WTC11 (cell line): ENCODE data around the gene CMC2. TPM values are rescaled to one million over a fixed set of nuclear protein-coding genes. Genes with fewer than 3 reads are reported as not detected.

Experiments
- ATAC-seq: fragments of 200-7000 bp; cut with Tn5 transposase; 2 replicates; pipeline ENCODE4 v1.10.0; 2021; ENCODE audit warnings: mild to moderate bottlenecking, moderate library complexity
- CTCF ChIA-PET: fragments of 300-600 bp; sonication (Branson Sonifier 250); formaldehyde crosslinking; loops from one replicate; lab custom pipeline; 2021; ENCODE audit warnings: antibody characterized with exemption; lab: Charles Lee
- POLR2A ChIA-PET: fragments of 350-600 bp; sonication (Branson Sonifier 250); formaldehyde crosslinking; loops from one replicate; lab custom pipeline; 2021; ENCODE audit warnings: antibody characterized with exemption; lab: Charles Lee
- DNase-seq: peaks from one replicate; pipeline ENCODE4 v3.0.0; 2021; ENCODE audit warnings: low spot score
- H3K27ac Mint-ChIP-seq: 2 replicates; pipeline ENCODE4 v1.8.0; 2021; ENCODE audit warnings: mixed read lengths
- H3K27me3 Mint-ChIP-seq: 2 replicates; pipeline ENCODE4 v1.8.0; 2021; ENCODE audit warnings: low read depth, mild to moderate bottlenecking, moderate library complexity, mixed read lengths
- H3K36me3 Mint-ChIP-seq: 2 replicates; pipeline ENCODE4 v1.8.0; 2021; ENCODE audit warnings: mixed read lengths
- H3K4me1 Mint-ChIP-seq: 2 replicates; pipeline ENCODE4 v1.8.0; 2022; ENCODE audit warnings: mixed read lengths
- H3K4me3 Mint-ChIP-seq: 2 replicates; pipeline ENCODE4 v1.8.0; 2021; ENCODE audit warnings: mild to moderate bottlenecking, moderate library complexity, mixed read lengths
- H3K9me3 Mint-ChIP-seq: 2 replicates; pipeline ENCODE4 v1.8.0; 2021; ENCODE audit warnings: mixed read lengths
- CREM ChIP-seq: sonication (generic); formaldehyde crosslinking; IDR thresholded peaks from 2 replicates; pipeline ENCODE4 v1.8.1; 2022; ENCODE audit warnings: mild to moderate bottlenecking, missing genetic modification reagents, moderate library complexity
- ELF4 ChIP-seq: sonication (generic); formaldehyde crosslinking; IDR thresholded peaks from 2 replicates; pipeline ENCODE4 v1.8.1; 2022; ENCODE audit warnings: low read depth, mild to moderate bottlenecking, moderate library complexity, missing genetic modification reagents
- FOXP1 ChIP-seq: sonication (generic); formaldehyde crosslinking; IDR thresholded peaks from 2 replicates; pipeline ENCODE4 v1.8.0; 2022; ENCODE audit warnings: missing genetic modification reagents, mild to moderate bottlenecking, moderate library complexity, borderline replicate concordance
- MLX ChIP-seq: sonication (generic); formaldehyde crosslinking; IDR thresholded peaks from 2 replicates; pipeline ENCODE4 v1.8.1; 2023; ENCODE audit warnings: mild to moderate bottlenecking, missing genetic modification reagents, moderate library complexity
- MYBL2 ChIP-seq: sonication (generic); formaldehyde crosslinking; IDR thresholded peaks from 2 replicates; pipeline ENCODE4 v1.8.1; 2023; ENCODE audit warnings: mild to moderate bottlenecking, moderate library complexity, missing genetic modification reagents
- NFATC4 ChIP-seq: fragments of 250-450 bp; sonication (Bioruptor Pico); IDR thresholded peaks from 2 replicates; pipeline ENCODE4 v1.9.0; 2021; ENCODE audit warnings: mild to moderate bottlenecking
- OVOL2 ChIP-seq: fragments of 250-450 bp; sonication (Bioruptor Pico); IDR thresholded peaks from 2 replicates; pipeline ENCODE4 v1.9.0; 2021; ENCODE audit warnings: mild to moderate bottlenecking, borderline replicate concordance
- PREB ChIP-seq: sonication (generic); formaldehyde crosslinking; IDR thresholded peaks from 2 replicates; pipeline ENCODE4 v1.8.1; 2022; ENCODE audit warnings: mild to moderate bottlenecking, missing genetic modification reagents, moderate library complexity, borderline replicate concordance
- SMAD4 ChIP-seq: sonication (generic); formaldehyde crosslinking; IDR thresholded peaks from 2 replicates; pipeline ENCODE4 v1.8.0; 2022; ENCODE audit warnings: mild to moderate bottlenecking, missing genetic modification reagents
- STAT6 ChIP-seq: sonication (generic); formaldehyde crosslinking; conservative IDR thresholded peaks from 2 replicates; pipeline ENCODE4 v1.8.1; 2023; ENCODE audit warnings: mild to moderate bottlenecking, low read depth, missing genetic modification reagents, moderate library complexity
- USF2 ChIP-seq: sonication (generic); formaldehyde crosslinking; IDR thresholded peaks from 2 replicates; pipeline ENCODE4 v1.8.1; 2023; ENCODE audit warnings: mild to moderate bottlenecking, missing genetic modification reagents, moderate library complexity
- ZNF121 ChIP-seq: sonication (generic); formaldehyde crosslinking; IDR thresholded peaks from 2 replicates; pipeline ENCODE4 v1.8.0; 2023; ENCODE audit warnings: missing genetic modification reagents
- ZNF138 ChIP-seq: sonication (generic); formaldehyde crosslinking; conservative IDR thresholded peaks from 2 replicates; pipeline ENCODE4 v1.8.1; 2022; ENCODE audit warnings: mild to moderate bottlenecking, moderate library complexity, missing genetic modification reagents
- ZNF219 ChIP-seq: sonication (generic); formaldehyde crosslinking; IDR thresholded peaks from 2 replicates; pipeline ENCODE4 v1.8.0; 2023; ENCODE audit warnings: missing genetic modification reagents, mild to moderate bottlenecking, borderline replicate concordance
- ZNF232 ChIP-seq: sonication (generic); formaldehyde crosslinking; IDR thresholded peaks from 2 replicates; pipeline ENCODE4 v1.8.0; 2022; ENCODE audit warnings: mild to moderate bottlenecking, missing genetic modification reagents
- total RNA-seq: library from RNA; stranded (reverse); gene quantifications from 3 replicates; pipeline ENCODE4 v1.2.3, GENCODE V29; 2021
- TF ChIP-seq, protein P1 (sequence below): sonication (generic); formaldehyde crosslinking; IDR thresholded peaks from 2 replicates; pipeline ENCODE4 v1.8.0; 2023; ENCODE audit warnings: mild to moderate bottlenecking, missing genetic modification reagents
- TF ChIP-seq, protein P2 (sequence below): fragments of 250-450 bp; sonication (Bioruptor Pico); IDR thresholded peaks from 2 replicates; pipeline ENCODE4 v2.1.2; 2022; ENCODE audit warnings: mild to moderate bottlenecking, moderate library complexity
- TF ChIP-seq, protein P3 (sequence below): sonication (generic); formaldehyde crosslinking; IDR thresholded peaks from 2 replicates; pipeline ENCODE4 v1.8.1; 2023; ENCODE audit warnings: mild to moderate bottlenecking, moderate library complexity, missing genetic modification reagents

CMC2 gene
- total RNA-seq, 1 experiment from 2014 or later, result 78.9 TPM

GRCh38 chr16:81000873-81001272 is 5.8 kb downstream of the CMC2 start:
- POLR2A ChIA-PET, result no interaction called here

GRCh38 chr16:80997964-80998620 is 8.6 kb downstream of the CMC2 start:
- ATAC-seq (no peak), DNase-seq (no peak)
- H3K4me1 Mint-ChIP-seq, result peaks cover 9% of the 10 kb centered on the region
- ChIA-PET CTCF (interaction anchor here (0.5 to 1.0 kb wide), 2 partner anchors 38 to 78 kb away, joined by 3 to 6 read pairs; no protein-coding TSS in a partner anchor), POLR2A (interaction anchor here (0.6 to 0.7 kb wide), 3 partner anchors 58 to 475 kb away, joined by 3 to 6 read pairs (median 4); no protein-coding TSS in a partner anchor)
- H3K36me3 Mint-ChIP-seq, result peaks cover 9% of the 10 kb centered on the region
- H3K27me3 Mint-ChIP-seq, result no peaks in the 10 kb centered on the region
- H3K27ac Mint-ChIP-seq, result no peak overlapping the region
- peaks cover 17% of the 10 kb centered on the region for H3K9me3 Mint-ChIP-seq
- TF ChIP-seq ZNF121 (peak; percentile 60; the same call in 1 of the 2 replicates), MLX (CRISPR knock-in tag) (no peak), SMAD4 (CRISPR knock-in tag) (no peak), ZNF232 (no peak), CREM (CRISPR knock-in tag) (no peak)
- no peak overlapping the region for H3K4me3 Mint-ChIP-seq

More at GRCh38 chr16:81000873-81001272, 5.8 kb downstream of the CMC2 start:
- Mint-ChIP-seq H3K4me3 (no peak overlapping the region), H3K36me3 (peaks cover 9% of the 10 kb centered on the region), H3K27ac (no peak overlapping the region), H3K9me3 (peaks cover 17% of the 10 kb centered on the region), H3K27me3 (no peaks in the 10 kb centered on the region), H3K4me1 (peaks cover 21% of the 10 kb centered on the region)
- TF ChIP-seq NFATC4 (CRISPR knock-in tag), result no peak
- TF ChIP-seq, protein P1, sequence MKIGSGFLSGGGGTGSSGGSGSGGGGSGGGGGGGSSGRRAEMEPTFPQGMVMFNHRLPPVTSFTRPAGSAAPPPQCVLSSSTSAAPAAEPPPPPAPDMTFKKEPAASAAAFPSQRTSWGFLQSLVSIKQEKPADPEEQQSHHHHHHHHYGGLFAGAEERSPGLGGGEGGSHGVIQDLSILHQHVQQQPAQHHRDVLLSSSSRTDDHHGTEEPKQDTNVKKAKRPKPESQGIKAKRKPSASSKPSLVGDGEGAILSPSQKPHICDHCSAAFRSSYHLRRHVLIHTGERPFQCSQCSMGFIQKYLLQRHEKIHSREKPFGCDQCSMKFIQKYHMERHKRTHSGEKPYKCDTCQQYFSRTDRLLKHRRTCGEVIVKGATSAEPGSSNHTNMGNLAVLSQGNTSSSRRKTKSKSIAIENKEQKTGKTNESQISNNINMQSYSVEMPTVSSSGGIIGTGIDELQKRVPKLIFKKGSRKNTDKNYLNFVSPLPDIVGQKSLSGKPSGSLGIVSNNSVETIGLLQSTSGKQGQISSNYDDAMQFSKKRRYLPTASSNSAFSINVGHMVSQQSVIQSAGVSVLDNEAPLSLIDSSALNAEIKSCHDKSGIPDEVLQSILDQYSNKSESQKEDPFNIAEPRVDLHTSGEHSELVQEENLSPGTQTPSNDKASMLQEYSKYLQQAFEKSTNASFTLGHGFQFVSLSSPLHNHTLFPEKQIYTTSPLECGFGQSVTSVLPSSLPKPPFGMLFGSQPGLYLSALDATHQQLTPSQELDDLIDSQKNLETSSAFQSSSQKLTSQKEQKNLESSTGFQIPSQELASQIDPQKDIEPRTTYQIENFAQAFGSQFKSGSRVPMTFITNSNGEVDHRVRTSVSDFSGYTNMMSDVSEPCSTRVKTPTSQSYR (CRISPR knock-in tag), result no peak
- TF ChIP-seq STAT6 (CRISPR knock-in tag), result no peak
- TF ChIP-seq FOXP1 (CRISPR knock-in tag), result no peak
- TF ChIP-seq CREM (CRISPR knock-in tag), result no peak
- DNase-seq (no peak), ATAC-seq (no peak)
- CTCF ChIA-PET, result no interaction called here

GRCh38 chr16:80997139-80997798 is 9.4 kb downstream of the CMC2 start:
- peaks cover 17% of the 10 kb centered on the region for H3K9me3 Mint-ChIP-seq
- CTCF ChIA-PET, result interaction anchor here (1.0 kb wide), 1 partner anchor 39 kb away, joined by 3 read pairs; no protein-coding TSS in a partner anchor
- peak overlapping the region; percentile 1; the same call in 1 of the 2 replicates for H3K27ac Mint-ChIP-seq
- H3K4me3 Mint-ChIP-seq, result no peak overlapping the region
- no peaks in the 10 kb centered on the region for H3K27me3 Mint-ChIP-seq
- peaks cover 9% of the 10 kb centered on the region for H3K36me3 Mint-ChIP-seq
- TF ChIP-seq PREB (CRISPR knock-in tag) (no peak), MYBL2 (CRISPR knock-in tag) (no peak), ELF4 (CRISPR knock-in tag) (no peak), ZNF219 (CRISPR knock-in tag) (no peak), OVOL2 (CRISPR knock-in tag) (no peak), ZNF138 (CRISPR knock-in tag) (no peak), USF2 (CRISPR knock-in tag) (no peak)
- TF ChIP-seq, protein P2, sequence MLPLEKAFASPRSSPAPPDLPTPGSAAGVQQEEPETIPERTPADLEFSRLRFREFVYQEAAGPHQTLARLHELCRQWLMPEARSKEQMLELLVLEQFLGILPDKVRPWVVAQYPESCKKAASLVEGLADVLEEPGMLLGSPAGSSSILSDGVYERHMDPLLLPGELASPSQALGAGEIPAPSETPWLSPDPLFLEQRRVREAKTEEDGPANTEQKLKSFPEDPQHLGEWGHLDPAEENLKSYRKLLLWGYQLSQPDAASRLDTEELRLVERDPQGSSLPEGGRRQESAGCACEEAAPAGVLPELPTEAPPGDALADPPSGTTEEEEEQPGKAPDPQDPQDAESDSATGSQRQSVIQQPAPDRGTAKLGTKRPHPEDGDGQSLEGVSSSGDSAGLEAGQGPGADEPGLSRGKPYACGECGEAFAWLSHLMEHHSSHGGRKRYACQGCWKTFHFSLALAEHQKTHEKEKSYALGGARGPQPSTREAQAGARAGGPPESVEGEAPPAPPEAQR, result no peak
- TF ChIP-seq, protein P3, sequence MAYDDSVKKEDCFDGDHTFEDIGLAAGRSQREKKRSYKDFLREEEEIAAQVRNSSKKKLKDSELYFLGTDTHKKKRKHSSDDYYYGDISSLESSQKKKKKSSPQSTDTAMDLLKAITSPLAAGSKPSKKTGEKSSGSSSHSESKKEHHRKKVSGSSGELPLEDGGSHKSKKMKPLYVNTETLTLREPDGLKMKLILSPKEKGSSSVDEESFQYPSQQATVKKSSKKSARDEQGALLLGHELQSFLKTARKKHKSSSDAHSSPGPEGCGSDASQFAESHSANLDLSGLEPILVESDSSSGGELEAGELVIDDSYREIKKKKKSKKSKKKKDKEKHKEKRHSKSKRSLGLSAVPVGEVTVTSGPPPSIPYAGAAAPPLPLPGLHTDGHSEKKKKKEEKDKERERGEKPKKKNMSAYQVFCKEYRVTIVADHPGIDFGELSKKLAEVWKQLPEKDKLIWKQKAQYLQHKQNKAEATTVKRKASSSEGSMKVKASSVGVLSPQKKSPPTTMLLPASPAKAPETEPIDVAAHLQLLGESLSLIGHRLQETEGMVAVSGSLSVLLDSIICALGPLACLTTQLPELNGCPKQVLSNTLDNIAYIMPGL, result no peak
- TF ChIP-seq, all 79 proteins: peak for 0
- POLR2A ChIA-PET, result interaction anchor here (0.6 to 0.7 kb wide), 3 partner anchors 59 to 476 kb away, joined by 3 to 6 read pairs (median 4); no protein-coding TSS in a partner anchor
- peaks cover 9% of the 10 kb centered on the region for H3K4me1 Mint-ChIP-seq
- ATAC-seq, result no peak
- DNase-seq, result no peak
